Adrenal gland (tissue), 5 donors: Measurements from ENCODE around the gene AHNAK.

Experiments
- POLR2A ChIP-seq, 2 donors: fragments of 450-650 bp; IDR thresholded peaks; one replicate each; pipeline ENCODE4 v1.6.1; 2017; ENCODE audit warnings: antibody characterized with exemption in 2 of 2, mild to moderate bottlenecking in 2 of 2, moderate library complexity in 1 of 2
- TF ChIP-seq, protein P1 (sequence below), 6 experiments: fragments of 450-650 bp in 4 of 6; fragments of 200-600 bp in 2 of 6; sonication (generic) in 1 of 6; IDR thresholded peaks; 1 replicate in 5 of 6; 2 replicates in 1 of 6; pipeline versions ENCODE4 v1.5.1 to v1.8.0; 2016 to 2021; ENCODE audit warnings: antibody characterized with exemption in 6 of 6, mild to moderate bottlenecking in 2 of 6, moderate library complexity in 1 of 6
- donor health status: DM: no; HTN: no; CAD: no.

DNA sequence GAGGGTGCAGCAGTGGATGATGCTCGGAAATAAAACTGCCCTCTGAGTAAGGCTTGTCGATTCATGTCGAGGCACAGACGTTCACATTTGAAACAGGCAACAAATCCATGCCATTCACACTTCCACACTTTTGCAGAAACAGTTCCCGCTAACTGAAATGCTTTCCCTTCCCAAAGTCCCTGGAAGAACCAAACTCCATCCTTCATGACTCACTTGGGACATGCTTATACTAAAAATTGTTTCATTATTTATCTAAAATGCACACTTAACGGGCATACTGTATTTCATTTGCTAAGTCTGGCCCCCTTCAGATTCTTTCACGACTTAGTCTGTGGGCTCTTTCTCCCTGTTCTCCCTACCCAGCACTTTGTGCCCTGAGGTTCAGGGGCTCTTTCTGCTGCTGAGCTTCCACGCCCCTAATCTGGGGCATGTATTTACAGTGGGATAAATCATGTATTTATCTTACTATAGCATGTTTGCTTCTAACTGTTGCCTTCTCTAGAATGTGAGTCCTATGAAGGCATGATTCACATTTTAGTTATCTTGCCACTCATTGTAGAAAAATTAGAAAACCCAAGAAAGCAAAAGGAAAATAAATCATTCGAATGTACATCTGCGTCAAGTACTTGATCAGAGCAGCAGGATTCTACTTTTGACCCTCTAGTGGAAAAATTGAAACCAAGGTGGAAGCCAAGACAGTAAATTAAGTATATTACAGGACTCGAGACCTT is 115.3 kb downstream of the AHNAK start:
- TF ChIP-seq, protein P1, sequence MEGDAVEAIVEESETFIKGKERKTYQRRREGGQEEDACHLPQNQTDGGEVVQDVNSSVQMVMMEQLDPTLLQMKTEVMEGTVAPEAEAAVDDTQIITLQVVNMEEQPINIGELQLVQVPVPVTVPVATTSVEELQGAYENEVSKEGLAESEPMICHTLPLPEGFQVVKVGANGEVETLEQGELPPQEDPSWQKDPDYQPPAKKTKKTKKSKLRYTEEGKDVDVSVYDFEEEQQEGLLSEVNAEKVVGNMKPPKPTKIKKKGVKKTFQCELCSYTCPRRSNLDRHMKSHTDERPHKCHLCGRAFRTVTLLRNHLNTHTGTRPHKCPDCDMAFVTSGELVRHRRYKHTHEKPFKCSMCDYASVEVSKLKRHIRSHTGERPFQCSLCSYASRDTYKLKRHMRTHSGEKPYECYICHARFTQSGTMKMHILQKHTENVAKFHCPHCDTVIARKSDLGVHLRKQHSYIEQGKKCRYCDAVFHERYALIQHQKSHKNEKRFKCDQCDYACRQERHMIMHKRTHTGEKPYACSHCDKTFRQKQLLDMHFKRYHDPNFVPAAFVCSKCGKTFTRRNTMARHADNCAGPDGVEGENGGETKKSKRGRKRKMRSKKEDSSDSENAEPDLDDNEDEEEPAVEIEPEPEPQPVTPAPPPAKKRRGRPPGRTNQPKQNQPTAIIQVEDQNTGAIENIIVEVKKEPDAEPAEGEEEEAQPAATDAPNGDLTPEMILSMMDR (IDR thresholded peaks at IDR 0.05), result no peak
- TF ChIP-seq POLR2A (IDR thresholded peaks at IDR 0.05), result no peak
